Colon (tissue), 2 donors: ENCODE measurements around the gene IRF4.

Experiments used
- FAIRE-seq: peaks from 2 replicates; lab custom pipeline; 2012; peaks lifted over from hg19 to GRCh38; lab: Jason Lieb, UNC
- donor health status: control.
- donor health status: control.

IRF4 gene

GRCh38 chr6:353642-354614 is 37.6 kb upstream of the IRF4 start:
- FAIRE-seq, result no peak

- no peak for FAIRE-seq
These were observed 36.8 kb upstream of the IRF4 start for GRCh38 chr6:354631-355280.

- FAIRE-seq, result no peak
These were observed 36.0 kb upstream of the IRF4 start for GRCh38 chr6:355373-356208.

GRCh38 chr6:356828-357251 is 34.7 kb upstream of the IRF4 start:
- no peak for FAIRE-seq

GRCh38 chr6:357261-357790 is 34.2 kb upstream of the IRF4 start:
- no peak for FAIRE-seq

GRCh38 chr6:357791-358341 is 33.7 kb upstream of the IRF4 start:
- FAIRE-seq, result no peak

GRCh38 chr6:358432-358831 is 33.1 kb upstream of the IRF4 start:
- no peak for FAIRE-seq

- no peak for FAIRE-seq
These were observed 32.7 kb upstream of the IRF4 start for GRCh38 chr6:358847-359246.

GRCh38 chr6:359261-360035 is 32.1 kb upstream of the IRF4 start:
- FAIRE-seq, result no peak

GRCh38 chr6:360349-360748 is 31.2 kb upstream of the IRF4 start:
- no peak for FAIRE-seq

GRCh38 chr6:360764-361373 is 30.7 kb upstream of the IRF4 start:
- no peak for FAIRE-seq

- FAIRE-seq, result no peak
These were observed 30.0 kb upstream of the IRF4 start for GRCh38 chr6:361411-362132.

GRCh38 chr6:362231-362923 is 29.2 kb upstream of the IRF4 start:
- FAIRE-seq, result no peak

- FAIRE-seq, result no peak
These were observed 28.7 kb upstream of the IRF4 start for GRCh38 chr6:362924-363249.

GRCh38 chr6:363291-363690 is 28.3 kb upstream of the IRF4 start:
- FAIRE-seq, result no peak

- FAIRE-seq, result no peak
These were observed 27.6 kb upstream of the IRF4 start for GRCh38 chr6:363909-364308.

- no peak for FAIRE-seq
These were observed 26.7 kb upstream of the IRF4 start for GRCh38 chr6:364609-365540.

GRCh38 chr6:365835-366234 is 25.7 kb upstream of the IRF4 start:
- FAIRE-seq, result no peak
